Measurements from ENCODE around the gene SLC4A9. TPM values are rescaled to one million over a fixed set of nuclear protein-coding genes. Genes with fewer than 3 reads are reported as not detected.

Gene SLC4A9
- polyA plus RNA-seq, 3 donors from 2014 or later, result not detected

- Mint-ChIP-seq H3K27ac (no peak overlapping the region), H3K27me3 (ENCODE audit: low read depth in 3 of 3) (peaks cover 0 to 1% (median 0%) of the 10 kb centered on the region in 3 donors)
Observed at GRCh38 chr5:140381351-140381750, 21.4 kb downstream of the SLC4A9 start.

GRCh38 chr5:140381972-140382371, 22.0 kb downstream of the SLC4A9 start:
- no peaks in the 10 kb centered on the region for H3K4me1 Mint-ChIP-seq
- H3K36me3 Mint-ChIP-seq, result peaks cover 0 to 4% (median 0%) of the 10 kb centered on the region in 3 donors
- H3K27ac Mint-ChIP-seq, result no peak overlapping the region
- DNase-seq, result no peak
- no peaks in the 10 kb centered on the region for H3K9me3 Mint-ChIP-seq
- no peak overlapping the region for H3K4me3 Mint-ChIP-seq
- H3K27me3 Mint-ChIP-seq (ENCODE audit: low read depth in 3 of 3), result peaks cover 0 to 1% (median 0%) of the 10 kb centered on the region in 3 donors

More at GRCh38 chr5:140381351-140381750, 21.4 kb downstream of the SLC4A9 start:
- Mint-ChIP-seq H3K9me3 (no peaks in the 10 kb centered on the region), H3K4me1 (no peaks in the 10 kb centered on the region), H3K4me3 (no peak overlapping the region), H3K36me3 (peaks cover 0 to 4% (median 0%) of the 10 kb centered on the region in 3 donors)
- DNase-seq, result no peak

GRCh38 chr5:140382866-140383265, 22.9 kb downstream of the SLC4A9 start:
- Mint-ChIP-seq H3K36me3 (peaks cover 0 to 4% (median 0%) of the 10 kb centered on the region in 3 donors), H3K9me3 (no peaks in the 10 kb centered on the region), H3K4me1 (no peaks in the 10 kb centered on the region), H3K27me3 (ENCODE audit: low read depth in 3 of 3) (peaks cover 0 to 1% (median 0%) of the 10 kb centered on the region in 3 donors), H3K4me3 (no peak overlapping the region), H3K27ac (no peak overlapping the region)
- no peak for DNase-seq

- Mint-ChIP-seq H3K36me3 (peaks cover 0 to 4% (median 0%) of the 10 kb centered on the region in 3 donors), H3K27me3 (ENCODE audit: low read depth in 3 of 3) (peaks cover 0 to 1% (median 0%) of the 10 kb centered on the region in 3 donors), H3K4me3 (no peak overlapping the region), H3K27ac (no peak overlapping the region), H3K9me3 (no peaks in the 10 kb centered on the region), H3K4me1 (no peaks in the 10 kb centered on the region)
- DNase-seq, result no peak
Observed at GRCh38 chr5:140383300-140383699, 23.3 kb downstream of the SLC4A9 start.

GRCh38 chr5:140388052-140388451, 28.1 kb downstream of the SLC4A9 start:
- Mint-ChIP-seq H3K4me3 (no peak overlapping the region), H3K36me3 (peaks cover 0 to 3% (median under 1%) of the 10 kb centered on the region in 3 donors), H3K4me1 (no peaks in the 10 kb centered on the region), H3K27me3 (ENCODE audit: low read depth in 3 of 3) (peaks cover 0 to 1% (median 0%) of the 10 kb centered on the region in 3 donors), H3K9me3 (no peaks in the 10 kb centered on the region), H3K27ac (no peak overlapping the region)
- no peak for DNase-seq

- peaks cover 0 to 2% (median 0%) of the 10 kb centered on the region in 3 donors for H3K27me3 Mint-ChIP-seq (ENCODE audit: low read depth in 3 of 3)
- H3K27ac Mint-ChIP-seq, result no peak overlapping the region
- no peaks in the 10 kb centered on the region for H3K9me3 Mint-ChIP-seq
- H3K4me3 Mint-ChIP-seq, result no peak overlapping the region
- H3K36me3 Mint-ChIP-seq, result peaks cover 0 to 5% (median 3%) of the 10 kb centered on the region in 3 donors
- no peaks in the 10 kb centered on the region for H3K4me1 Mint-ChIP-seq
- no peak for DNase-seq
Observed at GRCh38 chr5:140391312-140391711, 31.3 kb downstream of the SLC4A9 start.

GRCh38 chr5:140391732-140392131, 31.7 kb downstream of the SLC4A9 start:
- H3K4me1 Mint-ChIP-seq, result no peaks in the 10 kb centered on the region
- H3K36me3 Mint-ChIP-seq, result peaks cover 0 to 5% (median 3%) of the 10 kb centered on the region in 3 donors
- H3K27ac Mint-ChIP-seq, result no peak overlapping the region
- peaks cover 0 to 2% (median 0%) of the 10 kb centered on the region in 3 donors for H3K27me3 Mint-ChIP-seq (ENCODE audit: low read depth in 3 of 3)
- H3K9me3 Mint-ChIP-seq, result no peaks in the 10 kb centered on the region
- no peak overlapping the region for H3K4me3 Mint-ChIP-seq
- no peak for DNase-seq

- Mint-ChIP-seq H3K4me1 (no peaks in the 10 kb centered on the region), H3K9me3 (no peaks in the 10 kb centered on the region), H3K4me3 (no peak overlapping the region), H3K36me3 (peaks cover 0 to 5% (median 3%) of the 10 kb centered on the region in 3 donors), H3K27ac (no peak overlapping the region), H3K27me3 (ENCODE audit: low read depth in 3 of 3) (peaks cover 0 to 2% (median 0%) of the 10 kb centered on the region in 3 donors)
- no peak for DNase-seq
Observed at GRCh38 chr5:140393738-140394137, 33.7 kb downstream of the SLC4A9 start.

- no peaks in the 10 kb centered on the region for H3K9me3 Mint-ChIP-seq
Observed at GRCh38 chr5:140398379-140398811, 38.4 kb downstream of the SLC4A9 start.

GRCh38 chr5:140399979-140400729, 40.2 kb downstream of the SLC4A9 start:
- H3K27ac Mint-ChIP-seq, result peak overlapping the region in 2 of 6 donors; percentile 93
- no peaks in the 10 kb centered on the region for H3K9me3 Mint-ChIP-seq
- no peaks in the 10 kb centered on the region for H3K36me3 Mint-ChIP-seq
- no peak for DNase-seq
- H3K4me3 Mint-ChIP-seq, result no peak overlapping the region
- H3K27me3 Mint-ChIP-seq (ENCODE audit: low read depth in 3 of 3), result peaks cover 0 to 1% (median 0%) of the 10 kb centered on the region in 3 donors
- peaks cover 30 to 36% of the 10 kb centered on the region in 2 donors for H3K4me1 Mint-ChIP-seq

More at GRCh38 chr5:140398379-140398811, 38.4 kb downstream of the SLC4A9 start:
- peaks cover 17 to 19% of the 10 kb centered on the region in 2 donors for H3K4me1 Mint-ChIP-seq
- no peak overlapping the region for H3K27ac Mint-ChIP-seq
- peaks cover 0 to 1% (median 0%) of the 10 kb centered on the region in 3 donors for H3K36me3 Mint-ChIP-seq
- H3K4me3 Mint-ChIP-seq, result no peak overlapping the region
- peaks cover 0 to 2% (median 0%) of the 10 kb centered on the region in 3 donors for H3K27me3 Mint-ChIP-seq (ENCODE audit: low read depth in 3 of 3)
- no peak for DNase-seq

- Mint-ChIP-seq H3K27ac (peak overlapping the region in 2 of 6 donors; percentile 93), H3K4me1 (peaks cover 32 to 40% of the 10 kb centered on the region in 2 donors), H3K9me3 (no peaks in the 10 kb centered on the region), H3K4me3 (no peak overlapping the region), H3K36me3 (no peaks in the 10 kb centered on the region), H3K27me3 (ENCODE audit: low read depth in 3 of 3) (no peaks in the 10 kb centered on the region)
- DNase-seq, result peak; percentile 90 to 92 (median 92)
Observed at GRCh38 chr5:140400730-140401361, 40.9 kb downstream of the SLC4A9 start.

GRCh38 chr5:140401362-140402257, 41.6 kb downstream of the SLC4A9 start, which contains the start of gene ANKHD1:
Gene ANKHD1 (plus strand): TSS chr5:140401833. CDS start chr5:140401968, 135 bp downstream.
- Mint-ChIP-seq H3K36me3 (no peaks in the 10 kb centered on the region), H3K27ac (no peak within 1 kb of the TSS)

More at GRCh38 chr5:140401362-140402257, 41.6 kb downstream of the SLC4A9 start, which contains the start of gene ANKHD1:
- peak; percentile 98 to 99 (median 99) for DNase-seq
- Mint-ChIP-seq H3K9me3 (no peaks in the 10 kb centered on the region), H3K4me3 (no peak within 1 kb of the TSS), H3K27me3 (ENCODE audit: low read depth in 3 of 3) (no peaks in the 10 kb centered on the region), H3K4me1 (peaks cover 34 to 47% of the 10 kb centered on the region in 2 donors)

All from immature natural killer cell (primary cell).